ENCODE results near the gene EFEMP1. TPM values are rescaled to one million over a fixed set of nuclear protein-coding genes. Genes with fewer than 3 reads are reported as not detected.

The EFEMP1 gene
- total and polyA plus RNA-seq, 2 of the 13 experiments (the other 11 are each of a cell fraction or from before 2014, with no cell fraction given): not detected

- TF ChIP-seq ZNF337 (CRISPR knock-in tag; IDR thresholded peaks at IDR 0.05; ENCODE audit: borderline replicate concordance, low read depth) (no peak), TSC22D2 (CRISPR knock-in tag; IDR thresholded peaks at IDR 0.05; ENCODE audit: borderline replicate concordance) (no peak), PHF5A (CRISPR knock-in tag; IDR thresholded peaks at IDR 0.05; ENCODE audit: low read depth, unreplicated experiment) (no peak), ZNF598 (CRISPR knock-in tag; IDR thresholded peaks at IDR 0.05; ENCODE audit: borderline replicate concordance) (no peak), GFI1 (CRISPR knock-in tag; IDR thresholded peaks at IDR 0.05; ENCODE audit: borderline replicate concordance) (no peak), RFX5 (IDR thresholded peaks at IDR 0.05; ENCODE audit: low read depth, low read length) (no peak), NCOA2 (CRISPR knock-in tag; IDR thresholded peaks at IDR 0.05) (no peak)
Observed at GRCh38 chr2:55926246-55926645, 2.7 kb upstream of the EFEMP1 start (continued).

- no peak overlapping the region for H3K27ac ChIP-seq (ENCODE audit: extremely low read length, insufficient read depth, low read length)
- DNase-seq (ENCODE audit: low spot score) (no peak), ATAC-seq (0 out of 3 replicates have a peak, but pooled peaks have one; percentile 19), FAIRE-seq (no peak)
- peak overlapping the region in 1 of 3 experiments; percentile 17; a peak in 1 of 6 replicates for H3K4me3 ChIP-seq (replicated peaks in 1 of 3; ENCODE audit: insufficient read depth in 1 of 3, low read depth in 2 of 3, low read length in 3 of 3)
- no peak overlapping the region for H2AFZ ChIP-seq (ENCODE audit: low read length)
- H3K9ac ChIP-seq (ENCODE audit: insufficient read depth, low read depth, low read length): no peak overlapping the region
- intact Hi-C loops (cut with micrococcal nuclease; ENCODE audit: unreplicated experiment) (no loop called here), in situ Hi-C loops (cut with HindIII; ENCODE audit: extremely low pct_ligation_motif_present, low pct_unique_long_range_greater_than_20kb) (no loop called here)
- ChIA-PET CTCF (ENCODE audit: low intra/inter-chr PET ratio, low total read pairs) (no interaction called here), POLR2A (no interaction called here)
- H3K79me2 ChIP-seq (ENCODE audit: insufficient read depth, low read length): no peaks in the 10 kb centered on the region
- no peaks in the 10 kb centered on the region for H4K20me1 ChIP-seq (ENCODE audit: insufficient read depth, low read length)
- H3K4me1 ChIP-seq (ENCODE audit: insufficient read depth, low read length): no peaks in the 10 kb centered on the region
- H3K9me3 ChIP-seq (ENCODE audit: low read length): no peaks in the 10 kb centered on the region
- H3K36me3 ChIP-seq (replicated peaks in 1 of 2; ENCODE audit: control insufficient read depth in 1 of 2, insufficient read depth in 2 of 2, low read length in 2 of 2): no peaks in the 10 kb centered on the region
- no peak overlapping the region for H3K4me2 ChIP-seq (ENCODE audit: low read depth, low read length)
- no TSS peak for BruUV-seq (replicated peaks)
- no peak for TF ChIP-seq KMT2A (CRISPR knock-in tag; IDR thresholded peaks at IDR 0.05)
- no peak for TF ChIP-seq ZNF354B (CRISPR knock-in tag; IDR thresholded peaks at IDR 0.05)
- TF ChIP-seq HOMEZ (CRISPR knock-in tag; IDR thresholded peaks at IDR 0.05; ENCODE audit: low read depth): no peak
- no peak for TF ChIP-seq FOXA3 (CRISPR knock-in tag; IDR thresholded peaks at IDR 0.05)
- no peak for TF ChIP-seq KLF11 (CRISPR knock-in tag; IDR thresholded peaks at IDR 0.05)
- no peak for TF ChIP-seq THAP11 (CRISPR knock-in tag; IDR thresholded peaks at IDR 0.05)
- no peak for TF ChIP-seq JARID2 (CRISPR knock-in tag; IDR thresholded peaks at IDR 0.05; ENCODE audit: insufficient replicate concordance)
- no peak for TF ChIP-seq ZNF580 (CRISPR knock-in tag; IDR thresholded peaks at IDR 0.05; ENCODE audit: borderline replicate concordance, low read depth)
- TF ChIP-seq MIXL1 (CRISPR knock-in tag; IDR thresholded peaks at IDR 0.05): no peak
- TF ChIP-seq PHF20 (CRISPR knock-in tag; IDR thresholded peaks at IDR 0.05): no peak
- WGBS (ENCODE audit: low lambda C conversion rate): 3% methylated on average over 7 of the region's 8 CpGs
- peaks cover 4 to 27% of the 10 kb centered on the region in 2 experiments for H3K27me3 ChIP-seq (ENCODE audit: control insufficient read depth in 1 of 2, insufficient read depth in 2 of 2, low read length in 2 of 2)
Observed at GRCh38 chr2:55923982-55924321, 370 bp upstream of the EFEMP1 start.
